ENCODE measurements around the gene PRUNE2. TPM values are rescaled to one million over a fixed set of nuclear protein-coding genes. Genes with fewer than 3 reads are reported as not detected.

The PRUNE2 gene
- total and polyA plus RNA-seq, 12 donors = 0.87 to 5.7 (median 1.6) TPM

- 70 to 74% methylated on average over 3 of the region's 3 CpGs for WGBS, 2 donors
- no peak for TF ChIP-seq CTCF (IDR thresholded peaks at IDR 0.05)
- no peak for ATAC-seq
Observed at GRCh38 chr9:76766126-76766525, 139.8 kb downstream of the PRUNE2 start.

GRCh38 chr9:76764138-76764537 is 141.8 kb downstream of the PRUNE2 start, which contains the start of gene PCA3:
Gene PCA3 (plus strand): TSS chr9:76764438.
- H3K4me3 ChIP-seq = no peak within 1 kb of the TSS
- ATAC-seq (no peak), DNase-seq (no peak)
- no peak within 1 kb of the TSS for H3K27ac ChIP-seq
- WGBS, 2 donors = 90 to 91% methylated on average over 4 of the region's 4 CpGs
- intact Hi-C loops (cut with DNase I) = no loop called here
- peaks cover 0 to 14% (median 4%) of the 10 kb centered on the region in 7 donors for H3K27me3 ChIP-seq
- no peaks in the 10 kb centered on the region for H3K36me3 ChIP-seq
- no peak for TF ChIP-seq CTCF (IDR thresholded peaks at IDR 0.05)
- H3K4me1 ChIP-seq = no peaks in the 10 kb centered on the region
- H3K9me3 ChIP-seq = no peaks in the 10 kb centered on the region

More at GRCh38 chr9:76766126-76766525, 139.8 kb downstream of the PRUNE2 start:
- intact Hi-C loops (cut with DNase I) = no loop called here
- H3K4me1 ChIP-seq = no peaks in the 10 kb centered on the region
- no peak for DNase-seq
- H3K36me3 ChIP-seq = no peaks in the 10 kb centered on the region
- peaks cover 0 to 9% (median 0%) of the 10 kb centered on the region in 7 donors for H3K27me3 ChIP-seq
- H3K27ac ChIP-seq = no peak overlapping the region
- H3K9me3 ChIP-seq = no peaks in the 10 kb centered on the region
- H3K4me3 ChIP-seq = no peak overlapping the region

GRCh38 chr9:76761448-76761847 is 144.5 kb downstream of the PRUNE2 start:
- no peaks in the 10 kb centered on the region for H3K4me1 ChIP-seq
- H3K27ac ChIP-seq = no peak overlapping the region
- 26 to 43% methylated on average over 1 of the region's 1 CpG for WGBS, 2 donors
- ATAC-seq (no peak), DNase-seq (no peak)
- H3K27me3 ChIP-seq = peaks cover 0 to 19% (median 4%) of the 10 kb centered on the region in 7 donors
- no peaks in the 10 kb centered on the region for H3K36me3 ChIP-seq
- H3K4me3 ChIP-seq = no peak overlapping the region
- intact Hi-C loops (cut with DNase I) = no loop called here
- TF ChIP-seq CTCF (IDR thresholded peaks at IDR 0.05) = peak in 5 of 9 donors; percentile 12 to 44 (median 23)
- no peaks in the 10 kb centered on the region for H3K9me3 ChIP-seq

GRCh38 chr9:76759732-76760131 is 146.2 kb downstream of the PRUNE2 start:
- ATAC-seq (no peak), DNase-seq (no peak)
- Histone ChIP-seq H3K4me1 (no peaks in the 10 kb centered on the region), H3K36me3 (no peaks in the 10 kb centered on the region), H3K27me3 (peaks cover 0 to 19% (median 4%) of the 10 kb centered on the region in 7 donors), H3K9me3 (no peaks in the 10 kb centered on the region), H3K27ac (no peak overlapping the region), H3K4me3 (no peak overlapping the region)
- intact Hi-C loops (cut with DNase I) = no loop called here
- no peak for TF ChIP-seq CTCF (IDR thresholded peaks at IDR 0.05)
- 46 to 57% methylated on average over 6 of the region's 6 CpGs for WGBS, 2 donors

Measured in heart right ventricle (tissue), 16 donors.